Right cardiac atrium (tissue), 5 donors: ENCODE results near the gene SLIT3. TPM values are rescaled to one million over a fixed set of nuclear protein-coding genes. Genes with fewer than 3 reads are reported as not detected.

Experiments
- ATAC-seq, 2 donors: fragments of 200-7000 bp; cut with Tn5 transposase; one replicate each; pipeline versions ENCODE4 v1.8.0 to v1.9.1; 2020; ENCODE audit warnings: moderate library complexity in 2 of 2, mild to moderate bottlenecking in 1 of 2
- DNase-seq, 3 donors: peaks; one replicate each; pipeline ENCODE4 v3.0.0-alpha.2; 2020
- H3K27ac ChIP-seq: one replicate; pipeline ENCODE4 v1.5.1; 2013; ENCODE audit warnings: mild to moderate bottlenecking, low read length, control low read depth, moderate library complexity
- H3K27me3 ChIP-seq: one replicate; pipeline ENCODE4 v1.6.1; 2013; ENCODE audit not compliant: control insufficient read depth, insufficient read depth
- H3K4me1 ChIP-seq: one replicate; pipeline ENCODE4 v1.6.1; 2013; ENCODE audit warnings: low read length; ENCODE audit not compliant: control insufficient read depth, insufficient read depth
- H3K4me3 ChIP-seq: one replicate; pipeline ENCODE4 v1.5.1; 2013; ENCODE audit warnings: low read length, control low read depth
- H3K9me3 ChIP-seq: one replicate; pipeline ENCODE4 v1.6.1; 2013; ENCODE audit warnings: low read length; ENCODE audit not compliant: control insufficient read depth
- WGBS: extraction: QIAGEN DNeasy Blood & Tissue Kit; methylation state at CpG from one replicate; pipeline ENCODE4 v1.1.7; 2013; 5-methylcytosine and 5-hydroxymethylcytosine counted together
- intact Hi-C, 4 donors: fragments of 100-400 bp; cut with DNase I; formaldehyde crosslinking; loops; one replicate each; pipeline versions ENCODE4 v1.11.0 to v1.14.0; 2022 to 2023
- long read RNA-seq, 4 donors: library from polyadenylated mRNA; unstranded; transcript quantifications; one replicate each; pipeline ENCODE4 v2.0.0, GENCODE V29; 2020 to 2021
- polyA plus RNA-seq: library from polyadenylated mRNA; stranded (reverse); fragments of 200-250 nt; gene quantifications from one replicate; pipeline ENCODE4 v1.2.3, GENCODE V29; 2013
- total RNA-seq, 4 donors: library from RNA; stranded (reverse); fragmentation: NEBNext Ultra II Directional; extraction: Animal tissue kit (Norgen Biotek cat#: 25700); gene quantifications; one replicate each; pipeline ENCODE4 v1.2.1, GENCODE V29; 2021
- donor health status: healthy with polysubstance abuse.
- donor health status: DM: no; HTN: yes; CAD: no.
- donor health status: DM: no; HTN: no; CAD: no.
- donor health status: DM: no; HTN: yes; CAD: no; lungs with severe emphysema.
- donor health status: DM: yes; HTN: yes; CAD: no.

SLIT3 gene
- total RNA-seq, result 100 to 1,000 TPM; 106 to 188 (median 118) TPM
- polyA plus RNA-seq, result 32.9 TPM
- long read RNA-seq, donor 1, partial matches to known transcripts, result 139 of 179 reads
- long read RNA-seq, donor 1, other reads (novel, unspliced or antisense), result 39 of 179 reads
- long read RNA-seq, donor 2, partial matches to known transcripts, result 63 of 71 reads
- long read RNA-seq, donor 2, other reads (novel, unspliced or antisense), result 7 of 71 reads
- long read RNA-seq, donor 3, partial matches to known transcripts, result 361 of 435 reads
- long read RNA-seq, donor 3, other reads (novel, unspliced or antisense), result 74 of 435 reads
- long read RNA-seq, donor 4, partial matches to known transcripts, result 76 of 91 reads
- long read RNA-seq, donor 4, other reads (novel, unspliced or antisense), result 15 of 91 reads

DNA sequence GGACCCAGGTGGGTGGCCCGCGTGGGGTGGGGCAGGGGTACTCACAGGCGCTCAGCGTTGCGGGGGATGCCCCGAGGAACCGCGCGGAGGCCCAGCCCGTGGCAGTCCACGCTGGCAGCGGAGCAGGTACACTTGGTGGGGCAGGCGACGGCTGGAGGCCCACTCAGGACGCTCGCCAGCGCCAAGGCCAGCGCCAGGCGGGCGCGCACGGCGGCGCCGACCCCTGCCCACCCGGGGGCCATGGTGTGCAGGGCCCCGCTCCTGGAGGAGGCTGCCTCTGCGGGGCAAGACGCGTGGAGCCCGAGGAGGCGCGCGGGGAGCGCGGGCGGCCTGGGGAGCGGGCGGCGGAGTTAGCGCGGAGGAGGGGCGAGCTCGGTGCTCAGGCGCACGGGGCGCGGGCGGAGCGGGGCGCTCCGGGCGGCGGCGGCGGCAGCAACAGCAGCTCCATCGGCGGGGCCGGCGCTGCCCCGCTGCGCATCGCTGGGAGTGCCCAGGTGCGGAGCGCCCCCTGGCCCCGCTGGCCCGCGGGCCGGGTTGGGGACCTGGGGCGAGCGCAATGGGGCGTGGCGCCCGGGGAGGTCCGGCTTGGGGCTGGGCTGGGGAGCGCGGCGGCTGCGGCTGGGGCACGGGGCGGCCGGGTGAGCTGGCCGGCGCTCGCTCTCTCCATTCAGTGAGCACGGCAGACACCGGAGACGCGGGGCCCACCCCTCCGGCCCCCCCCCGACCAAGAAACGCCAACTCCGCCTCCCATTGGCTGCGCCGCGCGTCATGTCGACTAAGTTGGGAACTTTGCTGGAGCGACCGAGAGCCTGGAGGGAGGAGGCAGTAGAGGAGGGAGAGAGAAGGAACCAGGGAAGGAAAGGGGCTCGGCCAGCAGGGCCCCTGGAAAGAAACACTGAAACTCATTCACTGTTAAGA lies at the start of gene SLIT3:
Gene SLIT3, minus strand, starts transcription at position 672 of the 918 bp plus-strand sequence. Its CDS starts 430 bp downstream, at position 242.
- no peaks in the 10 kb centered on the region for H3K27me3 ChIP-seq
- no peaks in the 10 kb centered on the region for H3K9me3 ChIP-seq
- peaks cover 10% of the 10 kb centered on the region for H3K4me1 ChIP-seq
- H3K4me3 ChIP-seq, result peak within 1 kb of the TSS; percentile 62
- intact Hi-C loops, result loop anchor here (5.0 to 10.0 kb wide), 4 partner anchors 183 to 618 kb away; no protein-coding TSS in a partner anchor
- DNase-seq, result peak; percentile 86 to 94 (median 91)
- peak within 1 kb of the TSS; percentile 56 for H3K27ac ChIP-seq
- under 1% methylated on average over 100 of the region's 101 CpGs for WGBS
- peak; percentile 85 to 86 for ATAC-seq

DNA sequence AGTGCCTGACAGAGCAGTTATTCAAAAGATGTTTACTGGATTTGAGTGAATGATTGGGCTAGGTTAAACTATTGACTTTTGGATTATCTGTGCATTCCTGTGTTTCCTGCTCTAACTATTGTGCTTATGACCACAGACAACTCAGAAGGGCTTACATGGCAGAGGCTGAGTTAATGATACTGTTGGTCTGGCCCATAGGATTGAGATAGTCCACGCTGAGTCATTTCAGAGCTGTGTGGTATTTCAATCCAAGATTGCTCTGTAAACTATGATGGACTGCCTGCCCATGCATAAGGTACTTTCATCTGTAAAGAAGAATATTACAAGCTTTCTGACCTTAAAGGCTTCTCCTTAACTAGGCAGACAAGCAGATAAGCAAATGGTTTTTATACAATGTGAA lies 49.1 kb upstream of the SLIT3 start:
- ATAC-seq, result no peak
- no peak for DNase-seq
- intact Hi-C loops, result no loop called here
- Histone ChIP-seq H3K9me3 (no peaks in the 10 kb centered on the region), H3K4me3 (no peak overlapping the region), H3K4me1 (peaks cover 2% of the 10 kb centered on the region), H3K27me3 (no peaks in the 10 kb centered on the region), H3K27ac (no peak overlapping the region)
- WGBS, result 82% methylated on average over 1 of the region's 1 CpG

- Histone ChIP-seq H3K27me3 (no peaks in the 10 kb centered on the region), H3K9me3 (no peaks in the 10 kb centered on the region), H3K4me3 (no peak overlapping the region), H3K27ac (no peak overlapping the region), H3K4me1 (peaks cover 2% of the 10 kb centered on the region)
- WGBS, result 51% methylated on average over 2 of the region's 2 CpGs
- intact Hi-C loops, result loop anchor here in 1 of 4 donors (10.0 kb wide), 1 partner anchor 197 kb away; no protein-coding TSS in a partner anchor
- ATAC-seq (no peak), DNase-seq (no peak)
Measured at GRCh38 chr5:169347786-169348185, 46.8 kb upstream of the SLIT3 start.

DNA sequence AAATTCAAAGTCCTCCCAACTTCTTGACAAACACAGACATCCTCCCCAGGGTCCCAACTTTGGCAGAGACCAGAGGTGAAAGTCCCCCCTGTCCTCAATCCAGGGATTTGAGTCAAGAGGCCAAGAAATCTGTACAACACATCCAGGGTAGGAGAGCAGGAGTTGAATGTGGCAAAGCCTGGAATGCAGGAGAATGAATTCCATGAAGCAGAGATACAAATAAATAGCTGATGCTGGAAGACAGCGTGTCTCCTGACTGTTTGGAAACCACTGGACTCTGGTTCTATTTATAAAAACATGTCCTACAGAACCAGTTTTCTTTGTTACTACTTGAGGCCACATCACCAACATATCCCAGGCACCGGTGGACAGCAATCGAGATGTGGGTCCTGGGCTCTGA lies 43.7 kb upstream of the SLIT3 start:
- ATAC-seq (peak in 1 of 2 donors; percentile 16), DNase-seq (no peak)
- Histone ChIP-seq H3K4me1 (no peaks in the 10 kb centered on the region), H3K27ac (no peak overlapping the region), H3K4me3 (no peak overlapping the region), H3K9me3 (no peaks in the 10 kb centered on the region), H3K27me3 (no peaks in the 10 kb centered on the region)
- WGBS, result 49% methylated on average over 3 of the region's 3 CpGs
- intact Hi-C loops, result loop anchor here in 1 of 4 donors (10.0 kb wide), 1 partner anchor 200 kb away; no protein-coding TSS in a partner anchor

- Histone ChIP-seq H3K27me3 (no peaks in the 10 kb centered on the region), H3K27ac (no peak overlapping the region), H3K4me3 (no peak overlapping the region), H3K9me3 (no peaks in the 10 kb centered on the region), H3K4me1 (no peaks in the 10 kb centered on the region)
- intact Hi-C loops, result loop anchor here in 1 of 4 donors (10.0 kb wide), 1 partner anchor 201 kb away; no protein-coding TSS in a partner anchor
- ATAC-seq, result no peak
- no peak for DNase-seq
Measured at GRCh38 chr5:169343766-169344165, 42.8 kb upstream of the SLIT3 start.

- ATAC-seq, result no peak
- intact Hi-C loops, result loop anchor here in 1 of 4 donors (10.0 kb wide), 1 partner anchor 203 kb away; no protein-coding TSS in a partner anchor
- Histone ChIP-seq H3K27me3 (no peaks in the 10 kb centered on the region), H3K4me1 (no peaks in the 10 kb centered on the region), H3K4me3 (no peak overlapping the region), H3K9me3 (no peaks in the 10 kb centered on the region), H3K27ac (no peak overlapping the region)
- no peak for DNase-seq
Measured at GRCh38 chr5:169341556-169341955, 40.6 kb upstream of the SLIT3 start.

DNA sequence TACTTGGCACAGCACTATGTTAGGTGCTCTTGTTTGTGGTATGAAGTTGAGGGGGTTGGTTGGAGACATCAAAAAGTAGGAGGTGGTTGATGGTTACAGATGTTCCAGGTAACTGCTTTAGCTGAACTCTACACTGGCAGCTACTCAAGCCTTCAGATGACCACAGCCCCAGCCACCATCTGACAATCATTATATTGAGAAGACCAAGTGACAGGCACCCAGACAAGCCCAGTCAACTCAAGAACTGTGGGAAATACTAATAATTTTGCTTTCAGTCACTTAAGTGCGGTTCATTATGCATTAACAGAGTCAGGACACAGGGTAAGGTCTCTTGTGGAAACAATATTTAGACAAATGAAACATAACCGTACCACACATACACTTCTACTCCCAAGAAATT lies 38.9 kb upstream of the SLIT3 start:
- Histone ChIP-seq H3K27ac (no peak overlapping the region), H3K4me3 (no peak overlapping the region), H3K4me1 (peaks cover 3% of the 10 kb centered on the region), H3K27me3 (no peaks in the 10 kb centered on the region), H3K9me3 (no peaks in the 10 kb centered on the region)
- WGBS, result 84% methylated on average over 2 of the region's 2 CpGs
- ATAC-seq (no peak), DNase-seq (no peak)
- intact Hi-C loops, result loop anchor here in 1 of 4 donors (10.0 kb wide), 1 partner anchor 205 kb away; no protein-coding TSS in a partner anchor

DNA sequence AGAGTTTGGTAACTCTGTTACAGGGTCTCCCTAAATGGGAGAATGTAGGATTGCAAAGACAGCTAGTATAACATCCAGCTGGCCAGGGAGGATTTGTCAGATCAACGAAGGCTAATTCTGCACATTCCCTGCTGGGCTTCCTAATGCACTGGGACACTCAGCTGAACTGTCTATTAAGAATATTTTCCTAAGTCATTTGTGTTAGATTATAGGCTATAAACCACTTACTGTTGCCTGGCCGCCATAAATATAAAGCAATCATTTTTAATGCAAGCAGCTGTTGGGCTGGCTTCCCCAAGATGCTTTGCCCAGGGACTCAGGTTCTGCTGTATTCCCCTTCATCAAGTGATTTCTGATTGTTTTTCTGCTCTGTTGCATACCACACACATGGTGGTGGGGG lies 35.3 kb upstream of the SLIT3 start:
- peaks cover 3% of the 10 kb centered on the region for H3K4me1 ChIP-seq
- H3K9me3 ChIP-seq, result no peaks in the 10 kb centered on the region
- no peaks in the 10 kb centered on the region for H3K27me3 ChIP-seq
- intact Hi-C loops, result no loop called here
- DNase-seq (no peak), ATAC-seq (no peak)
- WGBS, result 57% methylated on average over 2 of the region's 2 CpGs
- no peak overlapping the region for H3K4me3 ChIP-seq
- H3K27ac ChIP-seq, result no peak overlapping the region

GRCh38 chr5:169335806-169336205 lies 34.9 kb upstream of the SLIT3 start:
- Histone ChIP-seq H3K27ac (no peak overlapping the region), H3K4me3 (no peak overlapping the region), H3K9me3 (no peaks in the 10 kb centered on the region), H3K4me1 (peaks cover 3% of the 10 kb centered on the region), H3K27me3 (no peaks in the 10 kb centered on the region)
- WGBS, result 59% methylated on average over 2 of the region's 2 CpGs
- ATAC-seq, result no peak
- no peak for DNase-seq
- intact Hi-C loops, result no loop called here

GRCh38 chr5:169333518-169333917 lies 32.6 kb upstream of the SLIT3 start:
- H3K9me3 ChIP-seq, result no peaks in the 10 kb centered on the region
- peaks cover 3% of the 10 kb centered on the region for H3K4me1 ChIP-seq
- ATAC-seq (no peak), DNase-seq (no peak)
- WGBS, result 79% methylated on average over 6 of the region's 6 CpGs
- intact Hi-C loops, result no loop called here
- H3K27ac ChIP-seq, result no peak overlapping the region
- H3K27me3 ChIP-seq, result no peaks in the 10 kb centered on the region
- no peak overlapping the region for H3K4me3 ChIP-seq
